ENCODE measurements around the gene TCERG1L.

TCERG1L gene

GRCh38 chr10:131094527-131095312, 216.8 kb downstream of the TCERG1L start:
- DNase-seq: no peak

- DNase-seq: no peak
These were observed 217.6 kb downstream of the TCERG1L start for GRCh38 chr10:131093795-131094366.

GRCh38 chr10:131093346-131093745, 218.2 kb downstream of the TCERG1L start:
- DNase-seq: no peak

- no peak for DNase-seq
These were observed 218.6 kb downstream of the TCERG1L start for GRCh38 chr10:131092876-131093275.

GRCh38 chr10:131092386-131092785, 219.1 kb downstream of the TCERG1L start:
- DNase-seq: no peak

- no peak for DNase-seq
These were observed 219.8 kb downstream of the TCERG1L start for GRCh38 chr10:131091682-131092081.

GRCh38 chr10:131090761-131091661, 220.5 kb downstream of the TCERG1L start:
- DNase-seq: peak; percentile 25

GRCh38 chr10:131089861-131090260, 221.7 kb downstream of the TCERG1L start:
- DNase-seq: no peak

GRCh38 chr10:131089150-131089549, 222.4 kb downstream of the TCERG1L start:
- DNase-seq: no peak

- DNase-seq: no peak
These were observed 222.9 kb downstream of the TCERG1L start for GRCh38 chr10:131088619-131089018.

- no peak for DNase-seq
These were observed 223.9 kb downstream of the TCERG1L start for GRCh38 chr10:131087464-131088215.

GRCh38 chr10:131086511-131086910, 225.0 kb downstream of the TCERG1L start:
- no peak for DNase-seq

- DNase-seq: no peak
These were observed 225.4 kb downstream of the TCERG1L start for GRCh38 chr10:131086094-131086493.

GRCh38 chr10:131085091-131085860, 226.2 kb downstream of the TCERG1L start:
- no peak for DNase-seq

- no peak for DNase-seq
These were observed 226.8 kb downstream of the TCERG1L start for GRCh38 chr10:131084791-131085090.

- no peak for DNase-seq
These were observed 227.4 kb downstream of the TCERG1L start for GRCh38 chr10:131083915-131084790.

GRCh38 chr10:131082991-131083481, 228.5 kb downstream of the TCERG1L start:
- no peak for DNase-seq

- no peak for DNase-seq
These were observed 229.2 kb downstream of the TCERG1L start for GRCh38 chr10:131082201-131082850.

GRCh38 chr10:131081786-131082185, 229.7 kb downstream of the TCERG1L start:
- no peak for DNase-seq

GRCh38 chr10:131081376-131081775, 230.1 kb downstream of the TCERG1L start:
- DNase-seq: no peak
